Measurements from ENCODE around the gene FRMD8.

FRMD8 gene, protein sequence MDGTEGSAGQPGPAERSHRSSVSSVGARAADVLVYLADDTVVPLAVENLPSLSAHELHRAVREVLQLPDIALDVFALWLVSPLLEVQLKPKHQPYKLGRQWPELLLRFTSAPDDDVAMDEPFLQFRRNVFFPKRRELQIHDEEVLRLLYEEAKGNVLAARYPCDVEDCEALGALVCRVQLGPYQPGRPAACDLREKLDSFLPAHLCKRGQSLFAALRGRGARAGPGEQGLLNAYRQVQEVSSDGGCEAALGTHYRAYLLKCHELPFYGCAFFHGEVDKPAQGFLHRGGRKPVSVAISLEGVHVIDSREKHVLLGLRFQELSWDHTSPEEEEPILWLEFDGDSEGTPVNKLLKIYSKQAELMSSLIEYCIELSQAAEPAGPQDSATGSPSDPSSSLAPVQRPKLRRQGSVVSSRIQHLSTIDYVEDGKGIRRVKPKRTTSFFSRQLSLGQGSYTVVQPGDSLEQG

DNA sequence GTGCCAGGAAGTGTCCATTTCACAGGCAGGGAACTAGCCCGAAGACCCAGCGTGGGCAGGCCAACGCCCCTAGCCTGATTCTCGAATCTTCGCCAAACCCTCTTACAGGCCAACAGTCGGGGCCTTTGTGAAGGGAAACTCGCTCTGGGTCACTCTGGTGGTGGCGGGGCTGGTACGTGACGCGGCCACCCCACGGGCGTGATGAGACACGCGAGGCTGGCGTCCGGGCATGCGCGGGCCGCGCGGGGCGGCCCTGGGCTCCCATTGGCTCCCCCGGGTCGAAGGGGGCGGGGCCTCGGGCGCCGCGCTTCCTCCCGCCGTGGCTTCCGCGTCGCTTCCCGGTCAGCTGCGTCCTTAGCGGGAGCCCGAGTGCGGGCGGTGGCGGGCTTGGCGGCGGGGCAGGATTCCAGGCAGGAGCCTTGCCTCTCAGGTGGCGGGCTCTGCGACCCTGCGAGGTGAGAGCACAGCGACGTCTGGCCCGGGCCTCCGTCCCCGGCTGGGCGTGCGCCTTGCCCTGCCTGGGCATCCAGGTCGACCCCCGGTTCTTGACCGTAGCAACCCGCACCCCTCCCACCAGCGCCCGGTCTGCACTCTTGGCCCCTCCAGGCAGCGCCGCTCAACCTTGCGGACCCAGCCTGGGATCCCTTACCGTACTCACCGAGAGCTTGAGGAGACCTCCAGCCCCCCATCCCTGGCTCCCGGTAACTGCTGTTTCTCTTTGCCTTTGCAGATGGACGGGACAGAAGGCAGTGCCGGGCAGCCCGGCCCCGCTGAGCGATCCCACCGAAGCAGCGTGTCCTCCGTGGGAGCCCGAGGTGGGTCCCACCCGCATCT is at the start of gene FRMD8:
Gene FRMD8, plus strand, starts transcription at position 331 of the 834 bp plus-strand sequence. Its CDS starts 400 bp downstream, at position 731.
- peak; percentile 85 for DNase-seq

DNA sequence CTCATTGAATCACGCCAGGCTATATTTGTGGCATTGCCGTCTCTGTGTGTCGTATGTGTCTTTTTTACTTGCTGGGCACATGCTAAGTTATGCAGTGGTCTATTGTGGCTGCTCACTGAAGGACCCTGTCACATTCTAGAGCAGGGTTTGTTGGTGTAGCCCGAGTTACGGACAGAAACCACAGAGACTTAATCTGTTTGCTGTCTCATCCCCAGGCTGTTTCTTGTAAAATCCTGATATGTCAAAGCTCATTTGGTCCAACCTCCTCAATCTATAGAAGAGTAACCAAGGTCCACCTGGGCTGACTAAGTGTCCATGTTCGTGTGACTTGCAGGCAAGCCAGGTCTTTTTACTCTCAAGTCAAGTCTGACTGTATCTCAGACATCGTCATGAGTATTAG is 47.8 kb upstream of the FRMD8 start:
- DNase-seq = no peak

DNA sequence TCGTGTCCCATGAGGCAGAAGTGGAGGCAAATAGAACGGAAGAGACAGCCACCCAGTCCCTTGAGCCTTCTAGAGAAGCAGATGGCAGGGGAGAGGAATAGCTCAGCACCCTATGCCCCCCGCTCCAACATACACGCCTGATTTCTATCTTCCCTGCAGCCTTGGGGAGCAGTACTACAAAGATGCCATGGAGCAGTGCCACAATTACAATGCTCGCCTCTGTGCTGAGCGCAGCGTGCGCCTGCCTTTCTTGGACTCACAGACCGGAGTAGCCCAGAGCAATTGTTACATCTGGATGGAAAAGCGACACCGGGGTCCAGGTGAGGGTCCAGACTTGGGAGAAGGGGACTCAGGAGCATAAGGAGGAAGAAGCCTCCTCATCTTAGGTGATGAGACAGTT is 46.2 kb upstream of the FRMD8 start:
- DNase-seq = no peak

DNA sequence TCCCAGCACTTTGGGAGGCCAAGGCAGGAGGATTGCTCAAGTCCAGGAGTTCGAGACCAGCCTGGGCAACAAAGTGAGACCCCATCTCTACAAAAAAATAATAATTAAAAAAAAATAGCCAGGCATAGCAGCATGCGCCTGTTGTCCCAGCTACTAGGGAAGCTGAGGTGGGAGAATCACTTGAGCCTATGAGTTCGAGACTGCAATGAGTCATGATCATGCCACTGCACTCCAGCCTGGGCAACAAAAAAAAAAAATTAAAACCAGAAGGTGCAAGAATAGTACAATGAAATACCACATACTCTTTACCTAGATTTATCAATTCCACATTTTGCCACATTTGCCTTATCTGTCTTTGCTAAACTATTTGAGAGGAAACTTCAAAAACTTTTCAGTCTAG is 44.6 kb upstream of the FRMD8 start:
- DNase-seq = no peak

DNA sequence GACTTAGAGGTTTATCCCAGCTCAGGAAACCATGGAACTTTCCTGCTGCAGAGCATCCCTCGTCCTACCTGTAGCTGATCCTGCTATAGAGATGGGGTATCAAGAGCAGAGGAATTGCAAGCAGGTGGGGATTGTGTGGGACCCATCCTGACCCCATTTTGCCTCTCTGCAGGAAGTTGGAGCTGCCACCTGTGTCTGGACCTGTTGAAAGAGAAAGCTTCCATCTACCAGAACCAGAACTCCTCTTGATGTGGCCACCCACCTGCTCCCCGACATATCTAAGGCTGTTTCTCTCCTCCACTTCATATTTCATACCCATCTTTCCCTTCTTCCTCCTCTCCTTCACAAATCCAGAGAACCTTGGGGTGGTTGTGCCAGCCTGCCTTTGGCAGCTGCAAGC is 34.9 kb upstream of the FRMD8 start:
- no peak for DNase-seq

DNA sequence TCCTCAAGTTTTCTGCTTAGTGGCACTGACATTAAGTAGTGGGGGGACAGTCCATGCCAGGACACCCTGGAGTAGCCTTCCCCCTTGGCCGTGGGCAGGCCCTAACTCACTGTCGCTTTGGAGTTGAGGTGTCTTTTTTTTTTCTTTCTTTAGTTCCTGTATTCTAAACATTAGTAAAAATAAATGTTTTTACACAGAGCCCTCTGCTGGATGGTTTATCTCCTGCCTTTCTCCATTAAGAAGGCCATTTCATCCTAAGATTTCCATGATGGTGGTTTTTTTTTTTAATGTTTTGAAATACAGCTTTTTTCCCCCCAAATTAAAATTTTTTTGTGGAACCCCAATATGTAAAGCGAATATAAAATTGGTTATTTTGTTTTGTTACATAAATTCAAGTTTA is 33.7 kb upstream of the FRMD8 start:
- DNase-seq = no peak

DNA sequence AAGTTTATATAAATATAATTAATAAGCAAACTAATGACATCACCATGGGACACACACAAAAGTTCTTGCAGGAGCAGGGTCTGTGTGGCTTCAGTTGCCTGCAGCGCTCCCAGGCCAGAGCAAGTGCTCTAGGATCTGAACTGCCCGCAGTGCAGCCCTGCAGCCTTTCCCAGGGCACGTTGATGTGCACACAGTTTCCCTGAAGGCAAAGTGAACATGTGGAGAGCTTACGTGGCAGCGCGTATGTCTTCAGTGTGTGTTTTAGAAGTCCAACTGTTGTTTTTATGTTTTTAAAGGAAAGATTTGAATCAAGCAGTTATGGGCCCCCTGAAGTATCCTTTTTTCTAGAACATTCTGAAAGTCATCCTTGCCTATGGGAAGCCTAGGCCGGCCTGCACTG is 33.1 kb upstream of the FRMD8 start:
- no peak for DNase-seq

DNA sequence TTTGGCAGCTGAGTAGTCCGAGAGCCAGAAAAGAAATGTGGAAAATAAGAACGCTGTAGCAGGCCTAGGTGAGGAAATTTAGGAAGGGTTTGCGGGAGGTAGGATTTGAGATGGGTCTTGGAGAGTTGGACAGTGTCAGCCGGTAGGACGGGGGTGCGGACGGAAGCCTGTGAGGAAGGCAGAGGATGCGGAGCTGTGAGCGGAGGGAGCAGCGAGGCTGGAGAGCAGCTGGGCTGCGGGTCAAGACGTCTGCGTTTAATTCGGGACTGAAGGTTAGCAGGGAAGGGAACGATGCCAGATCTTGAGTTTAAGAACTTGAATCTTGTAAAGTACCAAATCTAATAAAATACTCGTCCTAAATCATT is 32.6 kb upstream of the FRMD8 start:
- DNase-seq = no peak

DNA sequence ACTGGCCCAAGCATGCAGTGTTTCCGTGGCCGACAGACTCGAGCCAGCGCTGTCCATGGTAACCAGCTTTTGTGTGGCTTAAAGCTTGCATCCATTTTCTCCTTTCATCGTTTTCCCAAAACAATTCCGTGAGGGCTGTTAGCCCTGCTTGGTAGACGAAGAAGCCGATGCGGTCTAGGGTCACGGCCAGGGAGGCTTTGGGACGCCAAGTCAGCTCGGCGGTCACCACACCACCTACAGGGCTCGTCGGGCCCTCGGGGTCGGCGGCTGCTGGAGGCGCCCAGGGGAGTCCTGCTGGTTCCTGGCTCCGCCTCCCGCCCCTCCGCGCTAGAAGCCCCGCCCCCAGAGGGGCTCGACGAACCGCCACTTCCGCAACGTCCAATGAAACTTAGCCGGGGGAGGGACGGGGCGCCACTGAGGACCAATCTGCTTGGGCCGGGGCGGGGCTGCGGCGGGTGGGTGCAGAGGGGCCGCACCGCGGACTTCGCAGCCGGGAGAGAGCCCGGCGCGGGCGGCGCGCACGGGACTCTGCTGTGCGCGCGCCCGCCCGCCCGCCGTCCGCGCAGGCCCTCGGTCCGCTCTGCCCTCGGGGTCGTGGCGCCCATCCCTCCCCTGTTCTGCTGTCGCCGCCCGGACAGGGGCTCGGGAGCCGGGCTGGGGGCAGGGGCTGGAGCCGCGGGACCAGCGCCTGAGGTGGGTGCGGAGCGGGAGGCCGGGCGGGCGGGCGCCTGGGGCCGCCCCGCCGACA is 32.0 kb upstream of the FRMD8 start, which contains the start of gene TIGD3:
Gene TIGD3, plus strand, starts transcription at position 487 of the 748 bp plus-strand sequence. CDS start 1,058 bp downstream, outside the sequence.
- peak; percentile 98 for DNase-seq

DNA sequence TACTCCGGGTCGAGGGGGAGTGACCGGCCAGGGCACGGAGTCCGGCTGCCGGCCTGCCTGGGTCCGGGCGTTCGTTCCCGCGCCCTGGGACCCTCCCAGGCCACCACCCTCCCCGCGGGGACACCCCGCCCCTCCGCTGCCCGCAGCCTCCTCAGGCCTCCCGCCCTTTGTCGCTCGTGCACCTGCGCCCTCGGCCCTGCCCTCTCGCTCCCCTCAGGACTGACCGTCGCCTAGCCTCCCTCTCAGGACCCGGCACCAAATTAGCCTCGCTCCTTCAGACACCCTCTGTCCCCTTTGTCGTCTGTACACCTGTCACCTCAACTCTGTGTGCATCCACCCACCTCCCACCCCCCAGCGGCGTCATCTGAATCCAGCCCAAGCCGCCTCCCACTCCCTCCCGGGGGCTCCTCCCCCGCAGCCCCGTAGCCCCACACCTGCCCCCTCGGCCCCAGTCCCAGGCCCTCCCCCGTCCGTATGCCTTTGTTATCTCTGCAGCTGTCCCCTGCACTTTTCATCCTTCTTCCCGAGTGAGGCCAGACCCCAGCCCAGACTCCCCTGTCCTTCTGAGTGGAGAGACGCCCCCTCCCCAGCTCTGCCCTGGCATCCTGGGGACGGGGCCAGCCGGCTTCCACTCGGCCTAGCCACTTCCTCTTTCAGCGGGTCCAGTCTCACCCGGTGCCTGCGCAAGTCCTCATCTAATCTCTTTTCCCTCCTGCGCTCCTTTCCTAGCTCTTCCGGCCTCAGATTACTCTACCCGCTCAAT is 31.2 kb upstream of the FRMD8 start:
- peak; percentile 44 for DNase-seq

DNA sequence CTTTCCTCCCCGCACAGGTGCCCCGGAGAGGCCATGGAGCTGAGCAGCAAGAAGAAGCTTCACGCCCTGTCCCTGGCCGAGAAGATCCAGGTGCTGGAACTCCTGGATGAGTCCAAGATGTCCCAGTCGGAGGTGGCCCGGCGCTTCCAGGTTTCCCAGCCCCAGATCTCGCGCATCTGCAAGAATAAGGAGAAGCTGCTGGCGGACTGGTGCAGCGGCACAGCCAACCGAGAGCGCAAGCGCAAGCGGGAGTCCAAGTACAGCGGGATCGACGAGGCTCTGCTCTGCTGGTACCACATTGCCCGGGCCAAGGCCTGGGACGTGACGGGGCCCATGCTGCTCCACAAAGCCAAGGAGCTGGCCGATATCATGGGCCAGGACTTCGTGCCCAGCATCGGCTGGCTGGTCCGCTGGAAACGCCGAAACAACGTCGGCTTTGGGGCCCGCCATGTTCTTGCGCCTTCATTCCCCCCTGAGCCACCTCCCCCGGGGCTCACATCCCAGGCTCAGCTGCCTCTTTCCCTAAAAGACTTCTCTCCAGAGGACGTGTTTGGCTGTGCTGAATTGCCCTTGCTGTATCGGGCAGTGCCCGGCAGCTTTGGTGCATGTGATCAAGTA is 30.6 kb upstream of the FRMD8 start:
- no peak for DNase-seq

DNA sequence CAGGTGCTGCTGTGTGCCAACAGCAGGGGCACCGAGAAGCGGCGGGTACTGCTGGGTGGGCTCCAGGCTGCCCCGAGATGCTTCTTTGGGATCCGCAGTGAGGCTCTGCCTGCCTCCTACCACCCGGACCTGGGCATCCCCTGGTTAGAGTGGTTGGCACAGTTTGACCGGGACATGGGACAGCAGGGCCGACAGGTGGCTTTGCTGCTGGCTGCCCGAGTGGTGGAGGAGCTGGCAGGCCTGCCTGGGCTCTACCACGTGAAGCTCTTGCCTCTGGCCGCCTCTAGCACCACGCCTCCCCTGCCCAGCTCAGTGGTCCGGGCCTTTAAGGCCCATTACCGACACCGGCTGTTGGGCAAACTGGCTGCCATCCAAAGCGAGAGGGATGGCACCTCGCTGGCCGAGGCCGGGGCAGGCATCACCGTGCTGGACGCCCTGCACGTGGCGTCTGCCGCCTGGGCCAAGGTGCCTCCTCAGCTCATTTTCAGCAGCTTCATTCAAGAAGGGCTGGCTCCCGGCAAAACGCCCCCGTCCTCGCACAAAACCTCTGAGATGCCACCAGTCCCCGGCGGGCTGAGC is 30.0 kb upstream of the FRMD8 start:
- DNase-seq = no peak

DNA sequence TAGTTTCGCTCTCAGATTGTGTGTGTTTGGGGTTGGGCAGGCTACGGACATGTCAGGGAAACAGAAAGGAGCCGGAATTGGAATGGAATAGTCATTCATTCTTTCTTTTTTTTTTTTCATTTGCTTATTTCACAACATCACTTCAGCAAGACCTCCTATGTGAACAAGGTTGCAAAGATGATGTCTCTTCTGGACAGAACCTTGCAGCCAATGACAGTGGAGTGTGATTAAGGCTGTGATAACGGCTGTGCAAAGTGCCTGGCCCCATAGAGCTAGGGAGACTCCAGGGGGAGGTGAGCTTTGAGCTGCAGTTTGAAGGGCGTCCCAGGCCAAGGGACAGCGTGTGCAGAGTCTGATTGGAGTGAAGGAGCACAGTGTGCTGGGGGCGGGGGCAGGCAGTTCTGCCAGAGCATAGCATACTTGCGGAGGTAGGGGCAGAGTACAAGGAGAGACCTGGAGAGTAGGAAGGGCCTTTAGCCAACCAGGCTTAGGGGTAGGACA is 28.5 kb upstream of the FRMD8 start:
- DNase-seq = no peak

DNA sequence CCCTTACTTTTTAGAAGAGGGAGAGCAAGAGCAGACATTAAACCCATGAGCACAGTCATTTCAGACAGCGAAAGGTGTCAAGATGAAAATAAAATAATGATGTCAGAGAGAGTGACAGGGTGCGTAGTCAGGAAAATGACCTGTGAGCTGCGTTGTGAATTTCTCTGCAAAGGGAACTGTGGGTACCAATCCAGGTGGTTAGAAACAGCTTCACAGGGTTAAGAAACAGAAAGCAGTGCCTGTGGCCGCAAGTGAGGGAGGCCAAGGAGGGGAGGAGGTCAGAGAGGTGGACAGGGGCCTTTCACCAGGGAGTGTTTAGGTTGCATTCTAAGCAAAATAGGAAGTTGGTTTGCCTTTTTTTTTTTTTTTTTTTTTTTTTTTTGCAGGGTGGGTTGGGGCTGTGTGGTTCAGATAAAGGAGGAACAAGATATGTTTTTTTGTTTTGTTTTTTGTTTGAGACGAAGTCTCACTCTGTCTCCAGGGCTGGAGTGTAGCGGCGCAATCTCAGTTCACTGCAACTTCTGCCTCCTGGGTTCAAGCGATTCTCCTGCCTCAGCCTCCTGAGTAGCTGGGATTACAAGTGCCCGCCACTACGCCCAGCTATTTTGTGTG is 24.0 kb upstream of the FRMD8 start:
- no peak for DNase-seq

DNA sequence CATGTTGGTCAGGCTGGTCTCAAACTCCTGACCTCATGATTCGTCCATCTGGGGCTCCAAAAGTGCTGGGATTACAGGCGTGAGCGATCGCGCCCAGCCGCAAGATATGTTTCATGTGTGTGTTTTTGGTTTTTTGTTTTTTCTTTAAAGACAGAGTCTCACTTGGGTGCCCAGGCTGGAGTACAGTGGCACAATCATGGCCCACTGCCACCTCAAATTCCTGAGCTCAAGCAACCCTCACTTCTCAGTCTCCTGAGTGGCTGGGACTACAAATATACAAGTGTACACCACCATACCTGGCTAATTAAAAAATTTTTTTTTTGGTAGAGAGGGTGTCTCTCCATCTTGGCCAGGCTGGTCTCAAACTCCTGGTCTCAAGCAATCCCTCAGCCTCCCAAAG is 23.5 kb upstream of the FRMD8 start:
- DNase-seq = no peak

DNA sequence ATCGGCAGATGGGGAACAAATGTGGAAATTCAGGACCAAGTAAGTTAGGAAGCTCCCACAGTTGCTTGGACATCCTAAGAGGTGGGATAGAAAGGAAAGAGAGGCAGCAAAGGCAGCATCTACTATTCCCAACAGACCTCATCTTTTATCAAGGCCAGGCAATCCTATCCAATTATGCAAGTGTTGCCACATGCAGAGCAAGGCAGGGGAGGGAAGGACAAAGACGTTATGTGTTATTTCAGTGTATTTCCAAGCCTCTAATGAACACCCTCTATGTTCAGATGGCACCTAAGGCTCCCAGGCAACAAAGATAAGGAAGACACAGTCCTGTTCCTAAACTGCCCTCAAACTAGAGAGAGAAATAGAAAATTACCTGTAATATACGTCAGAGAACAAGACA is 22.7 kb upstream of the FRMD8 start:
- DNase-seq = no peak

DNA sequence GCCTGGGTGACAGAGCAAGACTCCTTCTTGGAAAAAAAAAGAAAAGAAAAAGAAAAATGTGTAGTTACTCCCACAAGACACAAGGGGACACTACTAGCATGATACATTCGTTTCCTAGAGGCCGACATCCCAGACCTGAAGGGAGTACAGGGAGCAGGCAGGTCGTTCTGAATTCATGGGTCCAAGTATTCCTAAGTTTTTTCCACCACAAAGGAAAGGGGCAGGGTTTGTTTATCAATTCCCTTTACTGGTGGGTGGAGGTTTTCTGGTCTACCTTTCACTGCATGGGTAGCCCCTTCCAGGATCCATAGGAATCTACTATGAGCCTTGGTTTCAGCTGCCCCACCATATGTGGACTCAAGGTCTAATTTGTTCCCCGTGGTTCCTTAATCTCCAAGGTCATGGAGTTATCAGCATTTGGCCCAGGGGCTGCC is 20.1 kb upstream of the FRMD8 start:
- DNase-seq = no peak

DNA sequence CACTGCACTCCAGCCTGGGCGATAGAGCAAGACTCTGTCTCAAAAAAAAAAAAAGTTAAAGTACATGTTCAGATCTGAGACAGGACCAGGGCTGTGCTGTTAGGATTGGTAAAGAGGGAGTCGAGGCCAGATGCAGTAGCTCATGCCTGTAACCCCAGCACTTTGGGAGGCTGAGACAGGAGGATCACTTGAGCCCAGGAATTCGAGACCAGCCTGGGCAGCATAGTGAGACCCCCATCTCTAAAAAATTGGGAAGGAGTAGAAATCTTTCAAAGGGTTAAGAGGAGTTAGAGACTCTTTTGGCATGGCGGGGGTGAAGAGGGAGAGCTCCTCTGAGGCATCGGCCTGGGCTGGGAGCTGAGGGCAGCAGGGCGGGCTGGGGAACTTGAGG is 15.8 kb upstream of the FRMD8 start:
- no peak for DNase-seq

DNA sequence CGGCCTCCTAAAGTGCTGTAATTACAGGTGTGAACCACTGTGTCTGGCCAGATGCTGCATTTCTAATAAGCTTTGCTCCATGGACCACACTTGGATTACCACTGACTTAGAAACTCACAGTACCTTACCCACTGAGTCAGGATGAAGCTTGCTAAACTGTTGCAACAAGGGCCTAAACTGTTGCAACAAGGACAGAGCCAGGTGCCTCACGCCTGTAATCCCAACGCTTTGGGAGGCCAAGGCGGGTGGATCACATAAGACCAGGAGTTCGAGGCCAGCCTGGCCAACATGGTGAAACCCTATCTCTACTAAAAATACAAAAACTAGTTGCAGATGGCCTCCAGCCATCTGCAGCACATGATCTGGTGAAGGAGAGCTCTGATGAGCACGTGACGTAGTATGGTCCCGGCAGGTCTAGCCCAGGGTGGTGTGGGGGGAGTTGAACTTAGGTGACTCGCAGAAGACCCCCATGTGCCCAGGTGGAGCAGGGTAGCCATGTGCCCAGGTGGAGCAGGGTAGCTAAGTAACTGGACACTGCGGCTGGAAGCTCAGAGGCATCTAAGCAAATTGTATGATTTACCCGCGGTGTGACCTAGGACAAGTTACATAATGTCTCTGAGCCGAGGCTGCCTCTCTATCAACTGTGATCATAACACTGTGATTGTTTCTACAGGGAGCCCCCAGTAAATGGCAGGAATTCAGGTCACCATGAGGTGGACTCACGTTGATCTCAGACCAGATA is 12.4 kb upstream of the FRMD8 start:
- DNase-seq = no peak

DNA sequence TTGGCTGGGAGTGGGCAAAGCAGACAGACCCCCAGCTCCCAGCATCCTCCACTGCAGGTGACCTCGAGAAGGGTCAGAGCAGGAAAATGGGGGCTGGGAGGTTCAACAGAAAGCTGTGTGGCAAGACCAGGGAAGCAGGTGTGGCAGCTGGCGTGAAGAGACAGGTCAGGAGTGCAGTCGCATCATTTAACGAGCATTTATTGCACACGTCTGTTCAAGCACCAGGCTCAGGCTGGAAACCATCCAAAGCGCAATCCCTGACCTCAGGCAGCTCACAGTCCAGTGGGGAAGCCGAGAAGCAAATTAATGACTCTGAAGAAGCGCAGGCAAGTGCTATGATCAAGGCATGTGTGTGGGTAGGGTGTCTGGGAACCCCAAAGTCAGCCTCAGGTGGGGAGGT is 11.4 kb upstream of the FRMD8 start:
- DNase-seq = no peak
